ENCODE measurements around the gene EIF1B.

The EIF1B gene

DNA sequence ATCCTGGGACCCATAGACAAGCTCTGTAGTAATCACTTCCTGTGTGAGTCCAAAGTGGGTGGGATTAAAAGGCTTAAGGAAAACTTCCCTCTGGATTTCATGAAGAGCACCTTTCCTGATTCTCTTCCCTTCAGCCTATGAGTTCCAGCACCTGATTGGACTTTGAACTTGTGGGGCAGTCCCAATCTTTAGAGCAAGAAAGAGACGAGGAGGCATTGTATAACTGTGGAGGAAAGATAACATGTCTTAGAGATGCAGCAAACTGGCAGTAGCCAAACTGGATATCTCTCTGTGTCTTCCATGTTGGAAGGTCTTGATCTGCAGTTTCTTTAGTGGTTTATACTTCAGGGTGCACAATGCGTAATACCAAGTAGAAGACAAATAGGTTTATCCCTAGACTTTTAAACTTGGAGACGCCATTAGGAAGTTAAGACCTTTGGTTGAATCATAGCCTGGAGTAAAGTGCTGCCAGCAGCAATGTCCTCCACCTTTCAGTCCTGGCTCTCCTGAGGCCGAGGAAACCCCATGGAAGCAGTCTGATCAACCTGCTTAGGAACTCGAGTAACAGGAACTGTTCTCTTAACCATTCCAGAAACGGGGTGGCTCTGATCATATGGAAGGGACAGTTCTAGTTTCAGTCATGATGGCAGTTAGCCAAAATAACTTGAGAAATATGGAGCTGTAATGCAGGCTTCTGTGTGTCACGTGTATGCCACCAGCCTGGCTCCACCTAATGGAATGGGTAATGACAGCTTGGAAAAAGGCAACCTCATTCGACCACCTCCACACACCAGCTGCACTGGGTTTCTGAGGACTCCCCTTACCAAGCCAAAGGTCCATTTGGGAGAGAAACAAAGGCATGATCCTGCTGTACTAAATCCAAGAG lies 4.7 kb downstream of the EIF1B start:
- Histone ChIP-seq H3K9ac (ENCODE audit: low read length) (no peak overlapping the region), H3K9me3 (ENCODE audit: insufficient read depth, low read length) (no peaks in the 10 kb centered on the region), H2AFZ (ENCODE audit: low read depth, low read length) (no peak overlapping the region), H4K20me1 (ENCODE audit: insufficient read depth, low read length) (no peaks in the 10 kb centered on the region), H3K4me2 (ENCODE audit: low read length) (no peak overlapping the region), H3K27me3 (ENCODE audit: low read depth, low read length) (no peaks in the 10 kb centered on the region), H3K4me3 (ENCODE audit: low read length) (no peak overlapping the region), H3K36me3 (replicated peaks; ENCODE audit: low read depth, low read length) (peaks cover 36% of the 10 kb centered on the region), H3K4me1 (ENCODE audit: low read length) (peaks cover 10% of the 10 kb centered on the region), H3K79me2 (ENCODE audit: low read length) (peaks cover 19% of the 10 kb centered on the region), H3K27ac (ENCODE audit: low read length) (no peak overlapping the region)
- TF ChIP-seq, protein P1, sequence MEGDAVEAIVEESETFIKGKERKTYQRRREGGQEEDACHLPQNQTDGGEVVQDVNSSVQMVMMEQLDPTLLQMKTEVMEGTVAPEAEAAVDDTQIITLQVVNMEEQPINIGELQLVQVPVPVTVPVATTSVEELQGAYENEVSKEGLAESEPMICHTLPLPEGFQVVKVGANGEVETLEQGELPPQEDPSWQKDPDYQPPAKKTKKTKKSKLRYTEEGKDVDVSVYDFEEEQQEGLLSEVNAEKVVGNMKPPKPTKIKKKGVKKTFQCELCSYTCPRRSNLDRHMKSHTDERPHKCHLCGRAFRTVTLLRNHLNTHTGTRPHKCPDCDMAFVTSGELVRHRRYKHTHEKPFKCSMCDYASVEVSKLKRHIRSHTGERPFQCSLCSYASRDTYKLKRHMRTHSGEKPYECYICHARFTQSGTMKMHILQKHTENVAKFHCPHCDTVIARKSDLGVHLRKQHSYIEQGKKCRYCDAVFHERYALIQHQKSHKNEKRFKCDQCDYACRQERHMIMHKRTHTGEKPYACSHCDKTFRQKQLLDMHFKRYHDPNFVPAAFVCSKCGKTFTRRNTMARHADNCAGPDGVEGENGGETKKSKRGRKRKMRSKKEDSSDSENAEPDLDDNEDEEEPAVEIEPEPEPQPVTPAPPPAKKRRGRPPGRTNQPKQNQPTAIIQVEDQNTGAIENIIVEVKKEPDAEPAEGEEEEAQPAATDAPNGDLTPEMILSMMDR (IDR thresholded peaks at IDR 0.05; ENCODE audit: low read depth, low read length): no peak
- TF ChIP-seq EZH2phosphoT487 (IDR thresholded peaks at IDR 0.05; ENCODE audit: low read depth): no peak

DNA sequence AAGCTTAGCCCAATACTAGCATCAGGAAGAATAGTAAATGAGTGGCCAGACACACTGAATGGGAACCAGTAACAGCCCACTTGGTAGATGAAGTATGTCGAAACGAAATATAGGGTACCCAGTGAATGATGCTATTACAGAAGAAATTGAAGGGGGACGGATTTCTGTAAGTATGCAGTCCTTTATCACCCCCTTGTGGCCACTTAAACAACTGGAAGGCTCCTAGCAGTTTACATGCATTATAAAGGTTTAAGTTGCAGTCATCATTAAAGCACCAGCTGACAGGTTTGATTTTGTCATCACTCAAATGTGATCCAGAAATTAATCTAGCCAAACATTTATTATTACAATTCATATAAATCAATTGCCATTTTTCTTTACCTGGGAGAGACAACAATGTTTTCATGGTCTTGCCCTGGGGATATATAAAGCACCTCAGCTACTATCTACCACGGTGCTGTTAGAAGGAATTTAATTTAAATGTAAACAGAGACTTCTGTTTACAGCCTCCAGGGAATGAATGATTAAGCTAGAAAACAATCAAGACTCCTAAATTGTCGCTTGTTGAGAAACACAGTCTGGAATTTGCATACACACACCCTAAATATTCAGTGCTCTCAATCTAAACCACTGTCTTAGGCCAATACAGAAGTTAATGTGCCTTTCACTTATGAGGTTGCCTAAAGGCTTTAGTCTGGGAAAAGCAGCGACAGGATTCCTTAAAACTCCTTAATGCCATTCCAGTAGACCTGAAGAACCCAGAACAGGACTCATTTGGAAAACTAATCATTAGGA lies 7.8 kb downstream of the EIF1B start:
- Histone ChIP-seq H4K20me1 (ENCODE audit: insufficient read depth, low read length) (no peaks in the 10 kb centered on the region), H3K36me3 (replicated peaks; ENCODE audit: low read depth, low read length) (peaks cover 21% of the 10 kb centered on the region), H2AFZ (ENCODE audit: low read depth, low read length) (no peak overlapping the region), H3K4me3 (ENCODE audit: low read length) (no peak overlapping the region), H3K79me2 (ENCODE audit: low read length) (no peaks in the 10 kb centered on the region), H3K27ac (ENCODE audit: low read length) (no peak overlapping the region), H3K27me3 (ENCODE audit: low read depth, low read length) (0 out of 2 replicates have a peak, but pooled peaks cover 2% of the 10 kb centered on the region), H3K4me2 (ENCODE audit: low read length) (no peak overlapping the region), H3K9me3 (ENCODE audit: insufficient read depth, low read length) (no peaks in the 10 kb centered on the region), H3K9ac (ENCODE audit: low read length) (no peak overlapping the region), H3K4me1 (ENCODE audit: low read length) (no peaks in the 10 kb centered on the region)
- TF ChIP-seq EZH2phosphoT487 (IDR thresholded peaks at IDR 0.05; ENCODE audit: low read depth): no peak
- TF ChIP-seq, protein P1 (IDR thresholded peaks at IDR 0.05; ENCODE audit: low read depth, low read length): peak; percentile 92

DNA sequence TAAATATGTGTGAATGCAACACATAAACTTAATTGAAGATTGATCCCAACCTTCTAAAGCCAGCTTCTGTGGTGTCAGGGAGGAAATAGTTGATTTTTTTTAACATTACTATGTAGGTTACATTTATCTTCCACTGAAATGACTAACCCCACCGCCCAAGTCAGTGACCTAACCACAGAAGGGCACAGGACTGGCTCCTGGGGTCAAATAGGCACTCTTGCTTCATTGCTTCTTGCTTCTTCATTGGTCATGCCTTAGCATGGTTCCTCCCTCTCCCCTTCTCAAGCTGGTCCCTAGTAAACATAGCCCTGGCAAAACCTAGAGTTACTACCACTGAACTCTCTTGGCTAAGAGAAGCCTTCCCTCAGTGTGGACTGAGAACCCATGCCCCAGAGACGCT lies 12.3 kb downstream of the EIF1B start:
- Histone ChIP-seq H3K4me3 (ENCODE audit: low read length) (no peak overlapping the region), H3K79me2 (ENCODE audit: low read length) (no peaks in the 10 kb centered on the region), H3K27ac (ENCODE audit: low read length) (no peak overlapping the region), H2AFZ (ENCODE audit: low read depth, low read length) (no peak overlapping the region), H3K4me2 (ENCODE audit: low read length) (no peak overlapping the region), H4K20me1 (ENCODE audit: insufficient read depth, low read length) (no peaks in the 10 kb centered on the region), H3K9ac (ENCODE audit: low read length) (no peak overlapping the region), H3K9me3 (ENCODE audit: insufficient read depth, low read length) (no peaks in the 10 kb centered on the region), H3K36me3 (replicated peaks; ENCODE audit: low read depth, low read length) (no peaks in the 10 kb centered on the region), H3K27me3 (ENCODE audit: low read depth, low read length) (peaks cover 29% of the 10 kb centered on the region), H3K4me1 (ENCODE audit: low read length) (peaks cover 14% of the 10 kb centered on the region)
- TF ChIP-seq EZH2phosphoT487 (IDR thresholded peaks at IDR 0.05; ENCODE audit: low read depth): no peak
- TF ChIP-seq, protein P1 (IDR thresholded peaks at IDR 0.05; ENCODE audit: low read depth, low read length): no peak

DNA sequence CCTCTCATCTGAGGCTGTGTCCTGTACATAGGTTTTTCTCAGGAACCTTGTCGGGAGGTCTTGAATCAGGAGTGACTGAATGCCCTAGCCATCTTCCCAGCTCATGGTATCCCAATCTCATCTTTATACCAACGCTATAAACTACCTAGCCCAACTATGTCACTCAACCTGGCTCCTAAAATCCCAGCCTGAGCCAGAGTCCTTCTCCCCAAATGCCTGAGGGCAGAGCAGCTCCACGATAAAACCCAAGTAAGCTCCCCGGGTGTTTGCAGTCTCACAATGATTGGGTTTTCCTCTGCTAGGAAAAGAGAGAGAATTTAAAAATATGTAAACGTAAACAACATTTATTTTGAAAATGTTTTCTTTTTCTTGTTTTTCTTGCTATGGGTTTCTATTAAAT lies 14.4 kb downstream of the EIF1B start:
- no peak overlapping the region for H2AFZ ChIP-seq (ENCODE audit: low read depth, low read length)
- H4K20me1 ChIP-seq (ENCODE audit: insufficient read depth, low read length): no peaks in the 10 kb centered on the region
- no peaks in the 10 kb centered on the region for H3K9me3 ChIP-seq (ENCODE audit: insufficient read depth, low read length)
- peaks cover 30% of the 10 kb centered on the region for H3K27me3 ChIP-seq (ENCODE audit: low read depth, low read length)
- no peak overlapping the region for H3K4me3 ChIP-seq (ENCODE audit: low read length)
- no peak overlapping the region for H3K9ac ChIP-seq (ENCODE audit: low read length)
- TF ChIP-seq, protein P1 (IDR thresholded peaks at IDR 0.05; ENCODE audit: low read depth, low read length): no peak
- no peak for TF ChIP-seq EZH2phosphoT487 (IDR thresholded peaks at IDR 0.05; ENCODE audit: low read depth)
- no peak overlapping the region for H3K4me2 ChIP-seq (ENCODE audit: low read length)
- H3K36me3 ChIP-seq (replicated peaks; ENCODE audit: low read depth, low read length): no peaks in the 10 kb centered on the region
- peaks cover 18% of the 10 kb centered on the region for H3K4me1 ChIP-seq (ENCODE audit: low read length)
- H3K79me2 ChIP-seq (ENCODE audit: low read length): no peaks in the 10 kb centered on the region
- no peak overlapping the region for H3K27ac ChIP-seq (ENCODE audit: low read length)
